ENCODE measurements around the gene PPP2CA. TPM values are rescaled to one million over a fixed set of nuclear protein-coding genes. Genes with fewer than 3 reads are reported as not detected.
A peak's percentile ranks its signal among the peaks of the same experiment; 100 is the strongest.
"Not testable (repeated sequence)": the region's sequence is repeated elsewhere in the genome, so short reads cannot be mapped to it uniquely, and the experiment has no call there.

PPP2CA gene
- total RNA-seq, 4 donors from 2014 or later = 42.8 to 227 (median 149) TPM

- WGBS, 2 donors = 92 to 95% methylated on average over 3 of the region's 3 CpGs
- no peak overlapping the region for H3K4me3 ChIP-seq
- peaks cover 0 to 42% (median 22%) of the 10 kb centered on the region in 4 donors for H3K4me1 ChIP-seq
- no peaks in the 10 kb centered on the region for H3K9me3 ChIP-seq
- TF ChIP-seq EP300 (IDR thresholded peaks at IDR 0.05) (no peak), CTCF (IDR thresholded peaks at IDR 0.05) (no peak), POLR2A (IDR thresholded peaks at IDR 0.05) (no peak)
- H3K27me3 ChIP-seq = no peaks in the 10 kb centered on the region
- no peak overlapping the region for H3K27ac ChIP-seq
- no peak for DNase-seq (ENCODE audit: low spot score in 2 of 2)
- H3K36me3 ChIP-seq = peaks cover 0 to 88% (median 0%) of the 10 kb centered on the region in 3 donors
Observed at GRCh38 chr5:134153241-134153640, 72.6 kb downstream of the PPP2CA start.

- Histone ChIP-seq H3K36me3 (peaks cover 0 to 86% (median 0%) of the 10 kb centered on the region in 3 donors), H3K27ac (peak overlapping the region in 1 of 4 donors; percentile 19), H3K4me1 (peaks cover 0 to 46% (median 23%) of the 10 kb centered on the region in 4 donors)
- H3K4me3 ChIP-seq; DNase-seq (ENCODE audit: low spot score in 2 of 2); H3K9me3 ChIP-seq; H3K27me3 ChIP-seq: not testable (repeated sequence)
- 93 to 94% methylated on average over 15 of the region's 15 CpGs for WGBS, 2 donors
Observed at GRCh38 chr5:134152173-134152832, 73.6 kb downstream of the PPP2CA start.

- no peaks in the 10 kb centered on the region for H3K9me3 ChIP-seq
- no peak for DNase-seq (ENCODE audit: low spot score in 2 of 2)
- H3K4me3 ChIP-seq = no peak overlapping the region
- no peak for TF ChIP-seq POLR2A (IDR thresholded peaks at IDR 0.05)
- no peak for TF ChIP-seq CTCF (IDR thresholded peaks at IDR 0.05)
- 90 to 98% methylated on average over 3 of the region's 3 CpGs for WGBS, 2 donors
- peaks cover 0 to 52% (median 24%) of the 10 kb centered on the region in 4 donors for H3K4me1 ChIP-seq
- H3K36me3 ChIP-seq = peaks cover 0 to 87% (median 0%) of the 10 kb centered on the region in 3 donors
- H3K27me3 ChIP-seq = no peaks in the 10 kb centered on the region
- peak overlapping the region in 1 of 4 donors; percentile 63 for H3K27ac ChIP-seq
Observed at GRCh38 chr5:134151723-134152122, 74.2 kb downstream of the PPP2CA start.

GRCh38 chr5:134149571-134150303 lies 76.1 kb downstream of the PPP2CA start:
- DNase-seq (ENCODE audit: low spot score in 2 of 2) = no peak
- peaks cover 0 to 60% (median 28%) of the 10 kb centered on the region in 4 donors for H3K4me1 ChIP-seq
- 35 to 49% methylated on average over 4 of the region's 4 CpGs for WGBS, 2 donors
- no peaks in the 10 kb centered on the region for H3K9me3 ChIP-seq
- H3K4me3 ChIP-seq = no peak overlapping the region
- H3K27me3 ChIP-seq = no peaks in the 10 kb centered on the region
- H3K36me3 ChIP-seq = peaks cover 0 to 86% (median 0%) of the 10 kb centered on the region in 3 donors
- peak overlapping the region in 3 of 4 donors; percentile 19 to 74 (median 46) for H3K27ac ChIP-seq
- TF ChIP-seq EP300 (IDR thresholded peaks at IDR 0.05) (no peak), CTCF (IDR thresholded peaks at IDR 0.05) (no peak), POLR2A (IDR thresholded peaks at IDR 0.05) (no peak)

- Histone ChIP-seq H3K4me3 (no peak overlapping the region), H3K9me3 (no peaks in the 10 kb centered on the region), H3K27ac (peak overlapping the region in 3 of 4 donors; percentile 19 to 74 (median 46)), H3K4me1 (peaks cover 0 to 66% (median 28%) of the 10 kb centered on the region in 4 donors), H3K27me3 (no peaks in the 10 kb centered on the region), H3K36me3 (peaks cover 0 to 88% (median 0%) of the 10 kb centered on the region in 3 donors)
- DNase-seq (ENCODE audit: low spot score in 2 of 2) = no peak
- 81 to 85% methylated on average over 6 of the region's 6 CpGs for WGBS, 2 donors
- TF ChIP-seq CTCF (IDR thresholded peaks at IDR 0.05) = no peak
- no peak for TF ChIP-seq POLR2A (IDR thresholded peaks at IDR 0.05)
- no peak for TF ChIP-seq EP300 (IDR thresholded peaks at IDR 0.05)
Observed at GRCh38 chr5:134148986-134149539, 76.8 kb downstream of the PPP2CA start.

Data from tibial nerve (tissue), 4 donors.